Kidney glomerular epithelial cell (primary cell): ENCODE data around the gene AHDC1.
"Not testable (repeated sequence)": the region's sequence is repeated elsewhere in the genome, so short reads cannot be mapped to it uniquely, and the experiment has no call there.

ENCODE experiments used
- DNase-seq: peaks from one replicate; lab custom pipeline; 2025; lab: John Stamatoyannopoulos, UW

Gene AHDC1

GRCh38 chr1:27509127-27510080 is 94.5 kb downstream of the AHDC1 start:
- DNase-seq = no peak

- no peak for DNase-seq
Measured at GRCh38 chr1:27507960-27508665, 95.8 kb downstream of the AHDC1 start.

DNA sequence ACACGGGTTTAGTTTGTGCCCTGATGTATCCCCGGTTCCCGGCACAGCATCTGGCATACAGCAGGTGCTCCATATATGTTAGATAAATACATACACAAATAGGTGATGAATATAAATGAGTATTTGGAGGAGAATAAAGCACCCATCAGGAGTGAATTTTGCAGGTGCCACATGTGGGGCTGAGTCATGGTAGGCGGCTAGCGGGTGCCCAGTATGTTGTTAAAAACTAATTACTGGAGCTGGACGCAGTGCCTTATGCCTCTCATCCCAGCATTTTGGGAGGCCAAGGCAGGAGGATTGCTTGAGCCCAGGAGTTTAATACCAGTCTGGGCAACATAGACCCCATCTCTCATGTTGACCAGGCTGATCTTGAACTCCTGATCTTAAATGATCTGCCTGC is 97.2 kb downstream of the AHDC1 start:
- DNase-seq = no peak

- no peak for DNase-seq
Measured at GRCh38 chr1:27505420-27505680, 98.6 kb downstream of the AHDC1 start.

DNA sequence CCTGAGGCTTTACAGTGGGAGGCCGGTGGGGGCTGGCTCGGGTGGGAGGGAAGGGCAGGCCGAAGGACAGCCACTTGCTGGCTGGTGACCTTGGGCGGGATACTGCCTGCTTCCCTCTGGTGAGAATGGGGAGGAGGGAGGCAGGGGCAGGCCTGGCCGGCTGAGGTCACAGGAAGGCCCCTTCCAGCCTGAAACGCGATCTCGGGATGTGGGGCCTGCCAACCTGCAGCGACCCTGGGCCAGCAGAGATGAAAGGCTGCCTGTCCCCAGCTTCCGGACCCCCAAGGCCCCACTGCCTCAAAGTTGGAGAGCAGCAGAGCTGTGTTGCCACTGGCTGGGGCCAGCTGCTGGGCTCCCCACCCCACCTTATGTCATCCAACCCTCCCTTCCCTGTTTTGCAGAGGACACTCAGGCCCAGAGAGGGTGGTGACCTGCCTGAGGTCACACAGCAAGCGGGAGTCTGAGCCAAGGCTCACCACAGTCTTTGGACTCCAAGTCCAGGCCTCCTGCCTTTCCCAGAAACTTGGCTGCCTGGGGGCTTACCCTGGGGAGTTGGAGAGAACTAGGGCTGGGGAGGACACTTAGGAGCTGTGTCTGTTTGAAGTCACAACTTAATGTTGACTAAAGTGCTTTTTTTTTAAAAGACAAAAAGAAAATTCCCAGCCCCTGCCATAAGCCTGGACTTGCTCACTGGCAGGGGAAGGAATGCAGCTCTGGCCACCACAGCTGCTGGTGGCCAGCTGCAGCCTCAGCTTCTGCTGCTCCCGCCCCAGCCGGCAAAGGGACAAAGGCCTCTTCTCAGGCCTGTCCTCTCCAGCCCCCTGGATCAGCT is 99.1 kb downstream of the AHDC1 start:
- DNase-seq = no peak

DNA sequence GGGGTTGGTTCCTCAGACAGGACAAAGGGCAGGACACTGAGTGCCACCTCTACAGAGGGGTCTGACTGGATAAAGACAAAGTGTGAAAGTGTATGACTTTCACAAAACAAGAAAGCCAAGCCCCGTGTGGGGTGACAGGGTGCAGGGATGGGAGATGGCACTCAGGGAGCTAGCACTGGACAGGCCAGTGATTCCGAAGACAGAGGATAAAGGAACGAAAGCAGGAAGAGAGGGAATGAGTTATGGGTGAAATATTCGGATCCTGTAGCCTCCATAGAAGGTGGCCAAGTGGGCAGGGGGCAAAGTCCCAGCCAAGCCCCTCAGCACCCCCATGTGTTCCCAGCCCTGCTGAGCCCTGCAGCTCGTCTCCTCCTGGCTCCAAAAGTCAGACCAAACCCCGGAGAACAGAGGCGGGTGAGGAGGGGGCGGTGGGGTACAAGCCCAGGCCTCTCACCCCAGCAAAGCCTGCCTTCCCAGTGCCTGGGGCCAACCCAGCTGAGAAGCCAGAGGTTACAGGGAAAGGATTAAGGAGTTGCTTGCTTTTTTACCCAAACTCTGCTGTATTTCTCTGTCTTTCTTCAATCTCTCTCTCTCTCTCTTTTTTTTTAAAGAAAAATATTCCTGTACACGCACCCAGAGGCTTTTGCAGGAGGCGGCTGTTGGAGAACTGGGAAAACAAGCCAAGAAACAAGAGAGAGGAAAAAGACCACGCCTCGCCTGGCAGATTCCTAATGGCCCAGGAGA is 99.9 kb downstream of the AHDC1 start:
- DNase-seq = no peak

DNA sequence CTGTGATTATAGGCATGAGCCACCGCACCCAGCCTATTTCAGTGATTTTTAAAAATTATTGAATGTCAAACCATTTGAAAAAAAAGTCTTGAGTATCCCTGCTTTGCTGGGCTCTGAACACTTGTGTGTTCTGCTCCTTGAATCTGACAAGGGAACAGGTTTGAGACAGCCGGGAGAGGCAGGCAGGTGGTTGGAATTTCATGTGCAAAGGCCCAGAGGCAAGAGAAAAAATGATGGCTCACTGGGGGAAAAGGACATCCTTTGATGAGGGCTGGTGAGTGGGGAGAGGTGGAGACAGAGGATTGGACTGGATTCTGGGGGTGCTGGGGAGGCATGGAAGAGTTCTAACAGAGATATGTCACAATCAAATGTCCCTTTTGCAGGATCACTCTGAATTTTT is 100.9 kb downstream of the AHDC1 start:
- no peak for DNase-seq

DNA sequence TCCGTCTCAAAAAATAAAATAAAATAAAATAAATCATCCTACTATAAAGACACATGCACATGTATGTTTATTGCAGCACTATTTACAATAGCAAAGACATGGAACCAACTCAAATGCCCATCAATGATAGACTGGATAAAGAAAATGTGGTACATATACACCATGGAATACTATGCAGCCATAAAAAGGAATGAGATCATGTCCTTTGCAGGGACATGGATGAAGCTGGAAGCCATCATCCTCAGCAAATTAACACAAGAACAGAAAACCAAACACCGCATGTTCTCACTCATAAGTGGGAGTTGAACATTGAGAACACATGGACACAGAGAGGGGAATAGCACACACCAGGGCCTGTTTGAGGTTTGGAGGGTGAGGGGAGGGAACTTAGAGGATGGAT is 102.8 kb downstream of the AHDC1 start:
- not testable (repeated sequence) for DNase-seq

DNA sequence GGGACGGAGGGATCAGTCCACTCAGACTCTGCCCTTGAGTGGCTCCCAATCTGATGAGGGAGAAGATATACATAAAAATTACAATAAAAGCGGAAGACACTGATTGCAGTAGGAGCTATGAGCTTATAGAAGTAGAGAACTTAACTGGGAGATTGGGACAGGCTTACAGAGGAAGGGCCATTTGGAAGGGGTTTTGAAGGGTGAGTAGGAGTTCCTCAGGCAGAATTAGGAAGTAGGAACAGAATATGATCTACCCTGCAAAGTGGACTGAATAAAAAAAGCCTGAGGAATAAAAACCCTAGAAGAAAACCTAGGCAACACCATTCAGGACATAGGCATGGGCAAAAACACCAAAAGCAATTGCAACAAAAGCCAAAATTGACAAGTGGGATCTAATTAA is 104.8 kb downstream of the AHDC1 start:
- DNase-seq = no peak

DNA sequence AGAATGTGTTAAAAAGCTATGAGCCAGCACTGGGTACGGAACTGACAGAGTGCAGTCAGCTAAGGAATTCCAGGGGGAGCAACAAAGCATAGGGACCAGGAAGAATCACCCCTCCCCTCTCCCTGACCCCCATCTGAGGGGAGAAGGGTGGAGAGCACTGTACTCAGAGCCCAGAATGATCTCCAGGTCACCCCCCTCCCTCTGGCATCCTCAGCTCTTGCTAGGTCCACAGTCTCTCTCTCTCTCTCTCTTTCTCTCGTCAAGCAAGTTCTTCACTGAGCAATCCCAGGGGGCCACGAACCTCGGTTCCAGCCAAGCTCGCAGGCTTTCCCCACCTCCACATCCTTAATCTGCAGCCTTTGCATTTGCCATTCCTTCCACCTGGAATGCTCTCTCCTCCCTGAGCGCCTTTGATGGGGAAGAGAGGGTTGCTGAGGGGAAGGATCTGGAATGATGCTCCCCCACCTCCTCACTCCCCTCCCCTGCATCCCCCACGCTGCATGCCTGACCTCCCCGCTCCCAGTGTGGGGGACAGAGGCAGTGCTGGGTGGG is 107.3 kb downstream of the AHDC1 start:
- DNase-seq = peak; percentile 52

GRCh38 chr1:27492796-27493195 is 111.1 kb downstream of the AHDC1 start:
- no peak for DNase-seq

- DNase-seq = no peak
Measured at GRCh38 chr1:27491748-27492700, 111.9 kb downstream of the AHDC1 start.

- DNase-seq = peak; percentile 97
Measured at GRCh38 chr1:27489973-27490741, 113.8 kb downstream of the AHDC1 start, which contains the start of gene WASF2. WASF2 (minus strand) TSS chr1:27490167; CDS start chr1:27428890, 61,277 bp downstream.

- DNase-seq = no peak
Measured at GRCh38 chr1:27489501-27489972, 114.4 kb downstream of the AHDC1 start.

- no peak for DNase-seq
Measured at GRCh38 chr1:27487966-27488884, 115.7 kb downstream of the AHDC1 start.

DNA sequence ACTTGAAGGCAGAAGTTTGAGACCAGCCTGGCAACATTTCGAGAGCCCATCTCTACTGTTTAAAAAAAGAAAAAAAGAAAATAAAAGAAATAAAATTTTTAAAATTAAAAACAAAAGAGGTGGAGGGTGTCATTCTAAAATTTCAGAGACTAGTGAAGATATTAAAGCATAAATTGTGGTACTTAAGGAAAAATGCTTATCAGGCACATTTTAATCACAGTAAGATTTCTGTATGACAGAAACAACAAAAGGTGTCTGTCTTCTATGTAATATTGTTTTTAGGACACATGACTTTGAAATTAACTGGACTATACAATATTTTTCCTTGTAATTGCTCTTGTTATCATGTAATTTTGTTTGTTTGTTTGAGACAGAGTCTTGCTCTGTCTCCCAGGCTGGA is 118.6 kb downstream of the AHDC1 start:
- no peak for DNase-seq
